Cardiac fibroblast (primary cell): ENCODE data around the gene ENG.

Source experiments
- DNase-seq, 2 donors: peaks; one replicate each; pipeline versions ENCODE4 v3.0.0 to v3.0.0-alpha.2; 2010; ENCODE audit warnings: low read depth in 2 of 2
- H3K4me3 ChIP-seq, 2 donors: replicated peaks in 1 of 2; 1 replicate in 1 of 2; 2 replicates in 1 of 2; pipeline ENCODE4 v1.5.1; 2011; ENCODE audit warnings: low read depth in 2 of 2, low read length in 2 of 2, mild to moderate bottlenecking in 2 of 2, moderate library complexity in 1 of 2
- TF ChIP-seq, protein P1 (sequence below): IDR thresholded peaks from one replicate; pipeline ENCODE4 v1.5.1; 2011; ENCODE audit warnings: low read depth, mild to moderate bottlenecking, low read length, inconsistent platforms

ENG gene

DNA sequence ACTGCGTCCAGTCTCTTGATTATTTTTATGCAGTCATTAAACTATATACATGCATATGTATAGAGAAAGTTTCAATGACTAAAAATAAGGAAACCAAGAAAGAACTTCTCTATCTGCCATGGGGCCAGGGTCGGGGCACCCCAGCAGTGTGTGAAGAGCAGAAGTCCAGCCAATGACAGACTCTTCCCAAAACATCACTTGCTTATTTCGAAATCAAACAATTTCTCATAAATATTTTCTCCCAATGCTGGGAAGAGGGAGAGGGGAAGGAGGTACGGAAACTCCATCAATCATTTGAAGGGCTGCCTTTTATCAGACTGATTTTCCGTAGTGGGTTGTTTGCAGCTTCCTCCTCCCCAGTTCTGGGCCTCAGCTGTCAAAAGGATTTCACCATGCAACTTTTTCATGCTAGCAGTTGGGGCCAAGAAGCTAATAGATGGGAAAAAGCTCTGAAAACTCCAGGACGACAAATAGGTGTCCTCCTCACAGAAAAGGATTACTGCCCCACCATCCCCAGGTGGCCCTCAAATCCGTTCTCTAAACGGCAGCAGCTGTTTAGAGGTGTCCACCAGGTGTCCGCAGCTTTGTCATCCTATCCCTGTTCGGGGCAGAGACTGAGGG, 52.4 kb downstream of the ENG start:
- TF ChIP-seq, protein P1, sequence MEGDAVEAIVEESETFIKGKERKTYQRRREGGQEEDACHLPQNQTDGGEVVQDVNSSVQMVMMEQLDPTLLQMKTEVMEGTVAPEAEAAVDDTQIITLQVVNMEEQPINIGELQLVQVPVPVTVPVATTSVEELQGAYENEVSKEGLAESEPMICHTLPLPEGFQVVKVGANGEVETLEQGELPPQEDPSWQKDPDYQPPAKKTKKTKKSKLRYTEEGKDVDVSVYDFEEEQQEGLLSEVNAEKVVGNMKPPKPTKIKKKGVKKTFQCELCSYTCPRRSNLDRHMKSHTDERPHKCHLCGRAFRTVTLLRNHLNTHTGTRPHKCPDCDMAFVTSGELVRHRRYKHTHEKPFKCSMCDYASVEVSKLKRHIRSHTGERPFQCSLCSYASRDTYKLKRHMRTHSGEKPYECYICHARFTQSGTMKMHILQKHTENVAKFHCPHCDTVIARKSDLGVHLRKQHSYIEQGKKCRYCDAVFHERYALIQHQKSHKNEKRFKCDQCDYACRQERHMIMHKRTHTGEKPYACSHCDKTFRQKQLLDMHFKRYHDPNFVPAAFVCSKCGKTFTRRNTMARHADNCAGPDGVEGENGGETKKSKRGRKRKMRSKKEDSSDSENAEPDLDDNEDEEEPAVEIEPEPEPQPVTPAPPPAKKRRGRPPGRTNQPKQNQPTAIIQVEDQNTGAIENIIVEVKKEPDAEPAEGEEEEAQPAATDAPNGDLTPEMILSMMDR, result no peak
- DNase-seq, result peak in 1 of 2 donors; percentile 81
- peak overlapping the region in 1 of 2 donors; percentile 77 for H3K4me3 ChIP-seq

DNA sequence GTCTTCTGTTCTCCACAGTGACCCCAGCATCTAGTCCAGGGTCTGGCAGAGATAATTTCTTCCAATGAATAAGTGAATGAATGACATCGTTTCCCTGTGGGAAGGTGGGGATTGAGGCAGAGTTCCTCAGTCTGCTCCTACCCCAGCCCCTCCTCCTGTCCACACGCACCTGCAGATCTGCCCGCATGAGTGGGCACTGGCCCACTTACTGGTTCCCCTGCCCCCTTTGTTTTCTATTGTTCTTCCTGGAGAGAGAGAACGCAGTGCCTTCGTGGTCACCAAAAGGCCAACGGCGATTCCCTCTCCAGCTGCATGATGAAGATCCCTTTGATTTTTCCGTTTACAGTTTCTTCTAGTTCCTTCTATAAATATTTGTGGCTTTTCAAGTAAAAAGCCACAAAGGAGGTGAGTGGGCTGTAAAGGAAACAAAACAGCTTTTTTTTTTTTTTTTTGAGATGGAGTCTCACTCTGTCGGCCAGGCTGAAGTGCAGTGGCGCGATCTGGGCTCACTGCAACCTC, 57.5 kb downstream of the ENG start:
- H3K4me3 ChIP-seq, result no peak overlapping the region
- TF ChIP-seq, protein P1, result no peak
- no peak for DNase-seq

DNA sequence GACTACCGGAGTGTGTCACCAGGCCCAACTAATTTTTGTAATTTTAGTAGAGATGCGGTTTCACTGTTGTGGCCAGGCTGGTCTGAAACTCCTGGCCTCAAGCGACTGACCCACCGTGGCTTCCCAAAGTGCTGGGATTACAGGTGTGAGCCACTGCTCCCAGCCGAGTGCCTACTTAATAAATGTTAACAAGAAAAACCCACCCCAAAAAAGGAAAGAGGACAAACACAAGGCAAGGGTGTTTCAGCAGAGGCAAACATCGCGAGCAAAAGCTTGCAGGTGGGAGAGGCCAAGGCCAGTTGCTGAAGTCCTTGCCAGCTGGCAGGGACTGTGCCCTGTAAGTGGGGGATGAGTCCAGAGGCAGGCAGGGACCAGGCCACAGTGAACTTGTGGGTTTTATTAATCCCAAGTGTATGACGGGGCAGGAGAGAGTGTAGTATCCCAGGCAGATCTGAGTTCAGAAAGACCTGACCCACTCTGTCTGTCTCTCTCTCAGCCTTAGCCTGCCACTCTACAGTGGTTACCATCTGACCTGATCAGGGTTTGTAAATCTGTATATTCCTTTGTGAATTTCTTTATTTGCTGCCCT, 58.1 kb downstream of the ENG start:
- DNase-seq, result peak in 1 of 2 donors; percentile 35

DNA sequence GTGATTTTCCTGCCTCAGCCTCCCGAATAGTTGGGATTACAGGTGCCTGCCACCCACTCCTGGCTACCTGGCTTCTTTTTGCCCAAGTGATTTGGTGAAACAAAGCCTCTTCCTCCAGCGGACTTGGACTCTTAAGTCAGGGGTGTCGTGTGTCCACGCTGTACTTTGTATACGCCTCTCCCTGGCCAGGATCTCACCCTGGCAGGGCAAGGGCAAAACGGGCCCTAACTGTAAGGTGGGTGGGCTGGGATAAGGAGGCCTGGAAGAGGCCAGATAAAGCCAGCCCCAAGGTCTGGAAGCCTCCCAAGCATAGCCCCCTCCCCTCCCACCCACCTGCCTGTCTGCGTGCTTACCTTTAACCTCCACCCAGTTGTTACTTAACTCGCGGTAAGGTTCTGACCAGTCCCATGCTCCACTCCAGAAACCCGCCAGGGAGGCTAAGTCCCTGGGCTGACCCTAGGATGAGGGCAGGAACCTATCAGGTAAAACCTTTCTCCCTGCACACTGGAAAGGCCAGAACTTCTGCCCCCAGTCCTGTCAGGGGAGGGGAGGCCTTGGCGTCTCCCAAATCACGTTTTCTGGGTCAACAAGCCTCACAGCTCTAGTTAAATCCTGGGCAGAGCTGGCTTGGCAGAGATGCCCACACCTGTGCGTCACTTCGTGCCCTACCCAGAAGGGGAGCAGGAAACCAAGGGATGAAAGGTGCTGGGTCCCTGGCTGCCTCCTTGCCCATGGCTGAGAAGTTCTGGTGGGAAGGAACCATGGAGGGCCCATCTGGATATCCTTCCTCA, 60.3 kb downstream of the ENG start:
- TF ChIP-seq, protein P1, result no peak
- no peak overlapping the region for H3K4me3 ChIP-seq
- no peak for DNase-seq

More for the DNA sequence above, 58.1 kb downstream of the ENG start:
- no peak overlapping the region for H3K4me3 ChIP-seq
- TF ChIP-seq, protein P1, result no peak

DNA sequence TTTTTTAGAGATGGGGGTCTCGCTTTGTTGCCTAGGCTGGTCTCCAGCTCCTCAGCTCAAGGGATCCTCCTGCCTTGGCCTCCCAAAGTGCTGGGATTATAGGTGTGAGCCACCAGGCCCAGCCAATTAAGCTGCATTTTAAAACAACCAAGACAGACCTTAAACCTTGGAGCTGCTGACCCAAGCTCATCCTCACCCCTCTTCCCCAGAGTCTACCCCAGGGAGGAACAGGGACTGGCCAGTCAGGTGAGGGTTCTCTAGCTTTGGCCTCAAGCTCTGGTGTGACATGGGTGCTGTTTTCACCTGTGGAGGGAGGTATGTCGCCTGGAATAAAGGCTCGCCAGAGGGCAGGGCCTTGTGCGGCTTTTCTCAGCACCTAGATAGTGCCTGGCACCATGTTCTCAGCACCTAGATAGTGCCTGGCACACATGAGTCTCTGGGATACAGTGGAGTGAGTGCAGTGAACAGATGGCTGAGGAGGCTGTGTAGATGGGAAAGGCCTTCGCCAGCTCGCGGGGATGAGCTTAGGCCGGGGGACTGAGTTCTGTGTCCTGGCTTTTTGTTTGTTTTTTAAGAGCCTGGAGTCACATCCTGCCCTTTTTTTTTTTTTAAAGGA, 61.3 kb downstream of the ENG start:
- no peak overlapping the region for H3K4me3 ChIP-seq
- TF ChIP-seq, protein P1, result no peak
- DNase-seq, result no peak

DNA sequence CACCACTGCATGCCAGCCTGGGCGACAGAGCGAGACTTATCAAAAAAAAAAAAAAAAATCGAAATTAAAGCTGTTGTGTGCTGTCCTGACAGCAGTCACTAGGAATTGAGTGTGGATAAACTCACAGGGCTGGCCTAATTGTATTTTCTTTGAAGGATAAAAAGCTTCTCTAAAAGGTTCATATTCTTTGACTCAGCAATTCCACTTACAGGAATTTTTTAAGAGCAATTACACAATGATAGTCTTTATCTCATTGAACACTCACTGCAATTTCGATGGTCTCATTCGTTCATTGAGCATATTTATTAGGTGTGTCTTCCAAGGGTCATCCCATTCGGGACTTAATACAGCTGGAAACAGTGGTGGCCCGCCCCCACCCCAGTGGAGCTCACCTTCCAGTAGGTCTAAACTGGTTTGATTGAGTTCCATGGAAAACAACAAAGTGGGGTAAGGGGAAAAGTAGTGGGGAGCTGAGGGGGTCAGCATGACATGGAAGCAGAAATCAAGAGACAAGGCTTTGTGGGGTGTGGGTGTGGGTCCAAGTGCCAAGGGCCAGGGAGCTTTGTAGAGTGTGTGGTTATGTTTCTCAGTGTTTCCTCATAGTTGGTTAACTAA, 61.9 kb downstream of the ENG start:
- DNase-seq, result no peak
- TF ChIP-seq, protein P1, result no peak
- no peak overlapping the region for H3K4me3 ChIP-seq
